GM20000 (cell line): ENCODE data around the gene ANKRD55.

Experiments used
- DNase-seq: peaks from one replicate; pipeline ENCODE4 v3.0.0; 2012; ENCODE audit warnings: low spot score
- TF ChIP-seq, protein P1 (sequence below): IDR thresholded peaks from 2 replicates; pipeline ENCODE4 v1.5.1; 2012; ENCODE audit warnings: mild to moderate bottlenecking, control low read depth; ENCODE audit errors: extremely low read depth, missing control alignments

ANKRD55 gene

DNA sequence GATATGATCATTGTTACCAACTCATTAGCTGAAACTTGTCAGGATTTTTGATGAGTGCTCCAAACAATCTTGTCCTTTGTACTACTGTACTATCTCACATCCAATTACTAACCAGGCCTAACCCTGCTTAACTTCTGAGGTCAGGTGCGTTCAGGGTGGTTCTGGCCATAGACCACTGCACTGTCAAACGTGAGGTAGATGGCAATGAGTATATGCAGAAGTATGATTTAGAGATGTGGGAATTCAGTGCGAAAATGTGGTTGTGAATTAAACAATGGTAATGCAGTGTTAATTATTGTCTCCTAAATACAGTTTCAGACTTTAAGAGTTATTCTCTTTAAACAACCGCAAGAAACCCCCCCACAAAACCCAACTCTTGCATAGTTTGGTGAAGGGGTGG is 86.5 kb downstream of the ANKRD55 start:
- DNase-seq, result no peak
- TF ChIP-seq, protein P1, sequence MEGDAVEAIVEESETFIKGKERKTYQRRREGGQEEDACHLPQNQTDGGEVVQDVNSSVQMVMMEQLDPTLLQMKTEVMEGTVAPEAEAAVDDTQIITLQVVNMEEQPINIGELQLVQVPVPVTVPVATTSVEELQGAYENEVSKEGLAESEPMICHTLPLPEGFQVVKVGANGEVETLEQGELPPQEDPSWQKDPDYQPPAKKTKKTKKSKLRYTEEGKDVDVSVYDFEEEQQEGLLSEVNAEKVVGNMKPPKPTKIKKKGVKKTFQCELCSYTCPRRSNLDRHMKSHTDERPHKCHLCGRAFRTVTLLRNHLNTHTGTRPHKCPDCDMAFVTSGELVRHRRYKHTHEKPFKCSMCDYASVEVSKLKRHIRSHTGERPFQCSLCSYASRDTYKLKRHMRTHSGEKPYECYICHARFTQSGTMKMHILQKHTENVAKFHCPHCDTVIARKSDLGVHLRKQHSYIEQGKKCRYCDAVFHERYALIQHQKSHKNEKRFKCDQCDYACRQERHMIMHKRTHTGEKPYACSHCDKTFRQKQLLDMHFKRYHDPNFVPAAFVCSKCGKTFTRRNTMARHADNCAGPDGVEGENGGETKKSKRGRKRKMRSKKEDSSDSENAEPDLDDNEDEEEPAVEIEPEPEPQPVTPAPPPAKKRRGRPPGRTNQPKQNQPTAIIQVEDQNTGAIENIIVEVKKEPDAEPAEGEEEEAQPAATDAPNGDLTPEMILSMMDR, result no peak

DNA sequence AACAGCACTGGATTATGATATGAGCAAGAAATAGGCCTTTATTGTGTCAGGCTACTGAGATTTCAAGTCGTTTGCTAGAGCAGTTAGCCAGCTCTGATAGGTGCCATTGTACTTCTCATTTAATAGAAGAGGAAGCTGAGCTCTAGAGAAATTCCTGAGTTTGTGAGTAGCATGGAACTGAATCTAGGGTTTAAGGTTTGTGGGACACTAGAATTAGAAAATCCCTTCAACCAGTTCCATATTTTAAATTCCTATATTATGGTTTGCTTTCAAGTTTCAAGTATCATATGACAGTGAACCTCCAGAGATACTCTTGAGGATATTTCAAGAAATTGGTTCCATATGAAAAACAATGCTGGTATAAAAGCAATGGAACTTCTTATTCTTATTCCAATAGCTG is 87.6 kb downstream of the ANKRD55 start:
- TF ChIP-seq, protein P1, result no peak
- DNase-seq, result no peak

DNA sequence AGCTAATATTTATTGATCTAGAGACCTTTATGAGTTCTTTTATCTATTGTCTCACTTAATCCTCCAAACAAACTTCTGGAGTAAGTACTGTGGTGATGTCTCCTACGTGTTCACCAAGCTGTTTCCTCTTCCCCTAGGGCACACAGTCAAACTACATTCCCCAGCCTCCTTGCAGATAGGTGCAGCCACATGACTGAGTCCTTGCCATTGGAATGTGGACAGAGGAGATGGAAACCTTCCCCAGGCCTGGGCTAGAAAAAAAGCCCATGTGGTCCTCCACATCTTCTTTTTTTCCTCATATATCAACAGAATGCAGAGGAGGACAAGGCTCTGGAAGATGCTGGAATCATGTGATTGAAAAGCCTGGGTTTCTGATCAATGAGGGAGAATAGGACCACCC is 88.0 kb downstream of the ANKRD55 start:
- DNase-seq, result no peak
- TF ChIP-seq, protein P1, result no peak

DNA sequence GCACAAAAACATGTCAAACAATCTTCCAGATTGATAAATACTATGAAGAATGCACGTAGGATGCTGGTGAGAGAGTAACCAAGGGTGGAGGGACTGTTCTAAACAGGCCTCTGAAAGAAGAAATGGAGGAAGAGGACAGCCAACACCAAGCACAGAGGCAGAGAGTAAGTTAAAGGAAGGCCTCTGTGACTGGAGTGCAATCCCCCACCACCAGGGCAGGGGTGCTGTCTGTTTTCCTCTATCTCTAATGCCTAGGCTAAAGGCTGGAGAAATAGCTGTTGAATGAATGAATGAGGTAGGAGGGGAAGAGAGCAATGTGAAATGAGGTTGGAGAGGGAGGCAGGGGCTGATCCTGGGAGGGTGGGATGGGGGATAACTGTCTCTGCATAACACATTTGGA is 88.9 kb downstream of the ANKRD55 start:
- TF ChIP-seq, protein P1, result no peak
- DNase-seq, result no peak

DNA sequence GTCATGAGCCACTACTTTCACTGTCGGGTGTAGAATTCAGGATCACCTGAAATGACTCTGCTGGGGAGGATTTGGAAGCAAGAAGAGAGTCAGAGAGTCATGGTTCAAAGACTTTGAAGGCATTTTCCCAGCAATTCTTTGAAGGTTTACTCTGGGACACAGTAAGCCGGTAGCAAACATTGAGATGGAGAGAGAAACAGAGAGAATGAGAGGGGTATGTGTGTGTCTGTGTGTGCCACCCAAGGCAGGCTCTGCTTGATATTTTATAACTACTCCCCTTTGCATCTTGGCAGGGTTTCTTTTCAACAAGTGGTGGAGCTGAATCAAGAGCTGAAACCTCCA is 89.8 kb downstream of the ANKRD55 start:
- TF ChIP-seq, protein P1, result no peak
- no peak for DNase-seq

DNA sequence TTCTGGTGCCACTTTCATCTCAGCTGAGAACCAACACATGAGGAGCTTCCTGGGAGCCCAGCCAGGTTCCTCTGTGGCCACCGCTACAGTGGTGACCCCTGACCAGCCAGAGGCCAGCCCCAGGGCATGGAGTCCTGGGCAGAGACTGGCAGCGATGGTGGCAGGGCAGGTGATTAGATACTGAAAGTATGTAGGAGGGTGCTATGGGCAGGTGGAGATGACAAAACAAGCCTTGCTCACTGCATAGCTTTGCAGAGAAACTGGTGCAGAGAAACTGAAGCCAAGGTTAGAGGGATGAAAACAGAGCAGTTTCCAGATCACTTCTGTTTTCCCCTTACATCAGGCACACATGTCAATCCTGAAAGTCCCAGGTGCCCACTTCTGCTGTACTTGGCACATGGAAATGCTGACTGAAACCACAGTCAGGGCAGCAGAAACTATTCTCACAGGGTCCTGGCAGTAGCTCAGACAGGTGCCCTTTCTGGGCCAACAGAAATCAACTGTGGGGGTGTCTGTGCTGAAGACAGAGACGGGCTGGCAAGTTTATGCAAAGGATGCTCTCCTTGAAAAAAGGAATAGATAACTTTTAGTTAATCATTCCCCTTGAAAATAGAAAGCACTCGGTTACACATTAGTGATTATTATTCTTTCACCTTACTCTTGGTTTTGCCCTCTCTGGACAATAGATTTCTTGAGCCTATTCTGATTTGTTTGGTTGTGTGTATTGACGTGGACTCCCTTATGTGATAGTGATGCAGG is 90.3 kb downstream of the ANKRD55 start:
- peak; percentile 15 for DNase-seq
- TF ChIP-seq, protein P1, result no peak

DNA sequence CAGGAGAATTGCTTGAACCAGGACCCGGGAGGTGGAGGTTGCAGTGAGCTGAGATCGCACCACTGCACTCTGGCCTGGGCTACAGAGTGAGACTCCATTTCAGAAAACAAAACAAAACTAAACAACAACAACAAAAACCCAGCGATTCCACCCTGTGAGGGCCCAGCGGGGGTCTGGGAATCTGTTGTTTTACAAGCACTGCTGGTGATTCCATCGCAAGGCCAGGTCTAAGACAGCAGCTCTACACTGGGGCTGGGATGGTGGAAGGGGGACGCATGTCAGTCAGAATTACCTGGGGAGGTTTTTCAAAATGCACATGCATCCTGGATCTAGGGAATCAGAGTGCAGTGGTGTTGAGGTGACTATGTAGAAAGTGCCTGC is 90.9 kb downstream of the ANKRD55 start:
- TF ChIP-seq, protein P1, result no peak
- no peak for DNase-seq
